D721Med (cell line): Measurements from ENCODE around the gene MRPS25.

Experiments
- DNase-seq: peaks from one replicate; pipeline ENCODE4 v3.0.0; 2011; ENCODE audit warnings: low spot score; ENCODE audit not compliant: insufficient read length
- FAIRE-seq: peaks from 2 replicates; lab custom pipeline; 2011; peaks lifted over from hg19 to GRCh38; lab: Jason Lieb, UNC
- CTCF ChIP-seq: IDR thresholded peaks from 2 replicates; pipeline ENCODE4 v1.5.1; 2012; ENCODE audit warnings: mild to moderate bottlenecking, control low read depth; ENCODE audit not compliant: insufficient read depth; ENCODE audit errors: missing control alignments

MRPS25 gene

GRCh38 chr3:15033103-15033502 is 32.0 kb downstream of the MRPS25 start:
- FAIRE-seq (no peak), DNase-seq (no peak)
- no peak for TF ChIP-seq CTCF

- TF ChIP-seq CTCF: no peak
- DNase-seq (no peak), FAIRE-seq (no peak)
Observed at GRCh38 chr3:15032650-15033049, 32.5 kb downstream of the MRPS25 start.

GRCh38 chr3:15029625-15030024 is 35.5 kb downstream of the MRPS25 start:
- no peak for FAIRE-seq
- TF ChIP-seq CTCF: no peak
- no peak for DNase-seq

GRCh38 chr3:15023719-15024118 is 41.4 kb downstream of the MRPS25 start:
- DNase-seq: no peak
- no peak for TF ChIP-seq CTCF
- no peak for FAIRE-seq

- no peak for TF ChIP-seq CTCF
- FAIRE-seq: no peak
- no peak for DNase-seq
Observed at GRCh38 chr3:15023249-15023648, 41.9 kb downstream of the MRPS25 start.

GRCh38 chr3:15017191-15017590 is 47.9 kb downstream of the MRPS25 start:
- TF ChIP-seq CTCF: no peak
- FAIRE-seq (no peak), DNase-seq (no peak)

- FAIRE-seq (no peak), DNase-seq (no peak)
- TF ChIP-seq CTCF: no peak
Observed at GRCh38 chr3:15015456-15015855, 49.7 kb downstream of the MRPS25 start.
